GM21381 (cell line): ENCODE measurements around the gene OSBPL5.

Source experiments
- ATAC-seq: cut with Tn5 transposase; IDR thresholded peaks from one replicate; pipeline ENCODE4 v1.9.1; 2021; ENCODE audit warnings: mild to moderate bottlenecking, moderate library complexity; ENCODE audit not compliant: unreplicated experiment

The OSBPL5 gene

GRCh38 chr11:3197878-3198528, 32.9 kb upstream of the OSBPL5 start:
- ATAC-seq: no peak

- no peak for ATAC-seq
Measured at GRCh38 chr11:3197044-3197695, 32.1 kb upstream of the OSBPL5 start.

- ATAC-seq: no peak
Measured at GRCh38 chr11:3196161-3197043, 31.3 kb upstream of the OSBPL5 start.

GRCh38 chr11:3195251-3196160, 30.4 kb upstream of the OSBPL5 start:
- no peak for ATAC-seq

GRCh38 chr11:3194016-3194816, 29.1 kb upstream of the OSBPL5 start:
- ATAC-seq: no peak

GRCh38 chr11:3193373-3194015, 28.4 kb upstream of the OSBPL5 start:
- ATAC-seq: no peak

- no peak for ATAC-seq
Measured at GRCh38 chr11:3192511-3193372, 27.6 kb upstream of the OSBPL5 start.

GRCh38 chr11:3191586-3192324, 26.6 kb upstream of the OSBPL5 start:
- no peak for ATAC-seq

- ATAC-seq: no peak
Measured at GRCh38 chr11:3190600-3190999, 25.5 kb upstream of the OSBPL5 start.

GRCh38 chr11:3189886-3190583, 24.9 kb upstream of the OSBPL5 start:
- no peak for ATAC-seq

GRCh38 chr11:3189196-3189843, 24.2 kb upstream of the OSBPL5 start:
- ATAC-seq: no peak

- ATAC-seq: no peak
Measured at GRCh38 chr11:3188496-3189195, 23.5 kb upstream of the OSBPL5 start.

- no peak for ATAC-seq
Measured at GRCh38 chr11:3186166-3186953, 21.2 kb upstream of the OSBPL5 start.

- ATAC-seq: no peak
Measured at GRCh38 chr11:3184732-3185347, 19.7 kb upstream of the OSBPL5 start.

- no peak for ATAC-seq
Measured at GRCh38 chr11:3183523-3183922, 18.4 kb upstream of the OSBPL5 start.
